Smooth muscle cell (in vitro differentiated cells): ENCODE data around the gene EIF2S3B. TPM values are rescaled to one million over a fixed set of nuclear protein-coding genes. Genes with fewer than 3 reads are reported as not detected.

Source experiments
- DNase-seq: peaks from one replicate; lab custom pipeline; 2025; ENCODE audit not compliant: unreplicated experiment; lab: John Stamatoyannopoulos, UW
- H2AFZ ChIP-seq: fragments of 200-600 bp; sonication (generic); 2 replicates; pipeline ENCODE4 v1.6.0; 2016; ENCODE audit warnings: antibody characterized with exemption, low read depth, mild to moderate bottlenecking
- H3F3A ChIP-seq: fragments of 200-600 bp; sonication (generic); 2 replicates; pipeline ENCODE4 v1.6.0; 2017; ENCODE audit warnings: antibody characterized with exemption, low read depth
- H3K27ac ChIP-seq: fragments of 200-600 bp; sonication (generic); 2 replicates; pipeline ENCODE4 v1.5.1; 2016; ENCODE audit warnings: low read depth, mild to moderate bottlenecking
- H3K27me3 ChIP-seq: fragments of 200-600 bp; sonication (generic); 2 replicates; pipeline ENCODE4 v1.6.1; 2016; ENCODE audit warnings: low read depth, mild to moderate bottlenecking
- H3K36me3 ChIP-seq: fragments of 200-600 bp; sonication (generic); 2 replicates; pipeline ENCODE4 v1.5.1; 2016; ENCODE audit warnings: low read depth
- H3K4me1 ChIP-seq: fragments of 200-600 bp; sonication (generic); 2 replicates; pipeline ENCODE4 v1.5.1; 2016; ENCODE audit warnings: low read depth
- H3K4me2 ChIP-seq: fragments of 200-600 bp; sonication (generic); 2 replicates; pipeline ENCODE4 v1.6.0; 2016; ENCODE audit warnings: mild to moderate bottlenecking
- H3K4me3 ChIP-seq: fragments of 200-600 bp; sonication (generic); 2 replicates; pipeline ENCODE4 v1.5.1; 2016; ENCODE audit warnings: mild to moderate bottlenecking
- H3K79me2 ChIP-seq: fragments of 200-600 bp; sonication (generic); 2 replicates; pipeline ENCODE4 v1.6.0; 2016; ENCODE audit warnings: low read depth, mild to moderate bottlenecking
- H3K9ac ChIP-seq: fragments of 200-600 bp; sonication (generic); 2 replicates; pipeline ENCODE4 v1.6.0; 2016; ENCODE audit warnings: low read depth
- H3K9me3 ChIP-seq: fragments of 200-600 bp; sonication (generic); replicated peaks from 2 replicates; pipeline ENCODE4 v1.5.1; 2016; ENCODE audit warnings: low read depth
- H4K20me1 ChIP-seq: fragments of 200-600 bp; sonication (generic); 2 replicates; pipeline ENCODE4 v1.6.0; 2016; ENCODE audit warnings: low read depth
- CTCF ChIP-seq: fragments of 200-600 bp; sonication (generic); IDR thresholded peaks from 2 replicates; pipeline ENCODE4 v1.5.1; 2017; ENCODE audit warnings: borderline replicate concordance, mild to moderate bottlenecking, antibody characterized with exemption; ENCODE audit not compliant: insufficient read depth, poor library complexity, severe bottlenecking
- WGBS: methylation state at CpG from one replicate; pipeline ENCODE4 v1.1.7; 2016; ENCODE audit warnings: low lambda C conversion rate; 5-methylcytosine and 5-hydroxymethylcytosine counted together
- polyA plus RNA-seq: library from polyadenylated mRNA; unstranded; fragments of >200 nt; fragmentation: Nextera tagmentation; extraction: Ambion mirVana; gene quantifications from 2 replicates; pipeline ENCODE4 v1.2.1, GENCODE V29; 2016
- total RNA-seq: library from RNA; depleted of rRNA; stranded (reverse); fragments of >200 nt; gene quantifications from 2 replicates; pipeline ENCODE4 v1.2.3, GENCODE V29; 2014

Gene EIF2S3B
- total RNA-seq (0.49 and 0.58 TPM in 2 replicates), polyA plus RNA-seq (0.13 TPM in 1 of 2 replicates, not detected in the other)

GRCh38 chr12:10505620-10506019 lies at the start of gene EIF2S3B:
TSS of gene EIF2S3B (plus strand) at chr12:10505890. CDS start at chr12:10505903, 13 bp downstream.
- no peaks in the 10 kb centered on the region for H4K20me1 ChIP-seq
- H3K27me3 ChIP-seq = no peaks in the 10 kb centered on the region
- H3K9me3 ChIP-seq = no peaks in the 10 kb centered on the region
- no peaks in the 10 kb centered on the region for H3K4me1 ChIP-seq
- no peak for DNase-seq
- H3K9ac ChIP-seq = no peak within 1 kb of the TSS
- no peak within 1 kb of the TSS for H3K4me3 ChIP-seq
- no peak for TF ChIP-seq CTCF
- no peaks in the 10 kb centered on the region for H3K79me2 ChIP-seq
- no peaks in the 10 kb centered on the region for H3F3A ChIP-seq
- H3K36me3 ChIP-seq = no peaks in the 10 kb centered on the region
- H3K4me2 ChIP-seq = no peak within 1 kb of the TSS
- no peak within 1 kb of the TSS for H3K27ac ChIP-seq
- WGBS = 93% methylated on average over 22 of the region's 22 CpGs
- H2AFZ ChIP-seq = no peak within 1 kb of the TSS

DNA sequence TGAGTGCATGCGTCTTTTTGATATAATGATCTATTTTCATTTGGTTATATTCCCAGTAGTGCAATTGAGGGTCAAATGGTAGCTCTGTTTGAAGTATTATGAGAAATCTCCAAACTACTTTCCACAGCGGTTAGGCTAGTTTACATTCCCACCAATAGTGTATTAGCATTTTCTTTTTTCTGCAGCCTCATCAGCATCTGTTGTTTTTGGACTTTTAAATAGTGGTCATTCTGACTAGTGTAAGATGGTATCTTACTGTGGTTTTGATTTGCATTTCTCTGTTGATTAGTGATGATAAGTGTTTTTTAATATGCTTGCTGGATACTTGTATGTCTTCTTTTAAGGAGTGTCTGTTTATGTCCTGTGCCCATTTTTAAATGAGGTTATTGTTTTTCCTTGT lies 48.8 kb upstream of the EIF2S3B start:
- TF ChIP-seq CTCF = no peak
- no peak overlapping the region for H2AFZ ChIP-seq

GRCh38 chr12:10457760-10458159 lies 47.9 kb upstream of the EIF2S3B start:
- Histone ChIP-seq H3K4me3 (no peak overlapping the region), H3K27ac (no peak overlapping the region), H3K9me3 (no peaks in the 10 kb centered on the region), H3K4me2 (no peak overlapping the region), H3K79me2 (no peaks in the 10 kb centered on the region), H3K9ac (no peak overlapping the region), H2AFZ (no peak overlapping the region), H3K36me3 (no peaks in the 10 kb centered on the region), H4K20me1 (no peaks in the 10 kb centered on the region), H3F3A (no peaks in the 10 kb centered on the region), H3K27me3 (no peaks in the 10 kb centered on the region), H3K4me1 (no peaks in the 10 kb centered on the region)
- no peak for TF ChIP-seq CTCF
- DNase-seq = no peak
- 82% methylated on average over 3 of the region's 3 CpGs for WGBS

More for the DNA sequence above, 48.8 kb upstream of the EIF2S3B start:
- Histone ChIP-seq H3K79me2 (no peaks in the 10 kb centered on the region), H3K4me3 (no peak overlapping the region), H4K20me1 (no peaks in the 10 kb centered on the region), H3K27me3 (no peaks in the 10 kb centered on the region), H3K4me2 (no peak overlapping the region), H3K9ac (no peak overlapping the region), H3F3A (no peaks in the 10 kb centered on the region), H3K36me3 (no peaks in the 10 kb centered on the region), H3K27ac (no peak overlapping the region), H3K4me1 (no peaks in the 10 kb centered on the region), H3K9me3 (no peaks in the 10 kb centered on the region)
- 80% methylated on average over 2 of the region's 2 CpGs for WGBS
- DNase-seq = no peak

DNA sequence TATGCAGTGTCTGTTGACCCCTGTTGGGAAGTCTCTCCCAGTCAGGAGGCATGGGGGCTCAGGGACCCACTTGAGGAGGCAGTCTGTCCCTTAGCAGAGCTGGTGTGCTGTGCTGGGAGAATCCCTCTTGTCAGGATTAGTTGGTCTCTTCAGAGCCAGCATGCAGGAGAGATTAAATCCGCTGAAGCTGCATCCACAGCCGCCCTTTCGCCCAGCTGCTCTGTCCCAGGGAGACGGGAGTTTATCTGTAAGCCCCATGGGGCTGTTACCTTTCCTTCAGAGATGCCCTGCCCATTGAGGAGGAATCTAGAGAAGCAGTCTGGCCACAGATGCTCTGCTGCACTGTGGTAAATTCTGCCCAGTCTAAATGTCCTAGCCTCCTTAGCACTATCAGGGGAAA lies 39.4 kb upstream of the EIF2S3B start:
- H3K4me3 ChIP-seq = no peak overlapping the region
- no peak overlapping the region for H3K27ac ChIP-seq
- H2AFZ ChIP-seq = no peak overlapping the region
- no peak overlapping the region for H3K9ac ChIP-seq
- H3K27me3 ChIP-seq = no peaks in the 10 kb centered on the region
- no peaks in the 10 kb centered on the region for H3K9me3 ChIP-seq
- H3K79me2 ChIP-seq = no peaks in the 10 kb centered on the region
- no peak overlapping the region for H3K4me2 ChIP-seq
- no peaks in the 10 kb centered on the region for H3K36me3 ChIP-seq
- H3F3A ChIP-seq = no peaks in the 10 kb centered on the region
- H4K20me1 ChIP-seq = no peaks in the 10 kb centered on the region
- TF ChIP-seq CTCF = no peak
- no peak for DNase-seq
- H3K4me1 ChIP-seq = no peaks in the 10 kb centered on the region
- 90% methylated on average over 4 of the region's 4 CpGs for WGBS
